ENCODE results near the gene SNED1.

The SNED1 gene

DNA sequence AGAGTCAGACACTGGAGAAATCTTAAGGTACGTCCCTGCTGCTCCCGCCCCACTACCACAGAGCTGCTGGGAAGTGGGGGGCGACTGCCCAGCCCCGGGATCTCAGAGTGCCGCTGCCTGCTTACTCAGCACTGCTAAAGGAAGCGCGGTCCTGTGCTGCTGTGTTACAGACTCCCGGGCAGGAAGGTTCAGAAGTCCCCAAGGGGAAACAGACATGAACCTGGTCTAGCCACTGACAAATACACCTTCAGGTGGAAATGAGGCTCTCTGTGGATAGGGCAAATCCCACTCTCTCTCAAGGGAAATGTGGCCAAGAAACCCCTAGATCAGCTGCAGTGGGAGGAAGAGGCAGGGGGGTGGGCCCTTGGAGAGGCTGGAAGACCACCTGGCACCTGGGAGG, 90.0 kb downstream of the SNED1 start:
- Histone ChIP-seq H4K20me1 (ENCODE audit: insufficient read depth, low read length) (no peaks in the 10 kb centered on the region), H3F3A (ENCODE audit: insufficient read depth, low read length) (no peaks in the 10 kb centered on the region), H3K9ac (ENCODE audit: low read length) (no peak overlapping the region), H3K4me3 (ENCODE audit: low read length) (no peak overlapping the region), H3K9me3 (replicated peaks; ENCODE audit: insufficient read depth, low read length) (no peaks in the 10 kb centered on the region), H2AFZ (ENCODE audit: low read length) (no peak overlapping the region), H3K27me3 (replicated peaks; ENCODE audit: insufficient read depth, low read length) (no peaks in the 10 kb centered on the region), H3K36me3 (replicated peaks; ENCODE audit: insufficient read depth, low read length) (no peaks in the 10 kb centered on the region), H3K9me2 (replicated peaks; ENCODE audit: insufficient read depth, low read length) (no peaks in the 10 kb centered on the region), H3K4me1 (ENCODE audit: low read length) (no peaks in the 10 kb centered on the region), H3K27ac (ENCODE audit: low read length) (no peak overlapping the region), H3K4me2 (ENCODE audit: low read depth, low read length) (no peak overlapping the region), H3K79me2 (ENCODE audit: low read length) (no peaks in the 10 kb centered on the region)
- no peak for TF ChIP-seq EZH2 (optimal IDR thresholded peaks at IDR 0.05; ENCODE audit: low read depth, low read length)
- no peak for TF ChIP-seq EZH2phosphoT487 (IDR thresholded peaks at IDR 0.05; ENCODE audit: low read length)
- TF ChIP-seq, protein P1, sequence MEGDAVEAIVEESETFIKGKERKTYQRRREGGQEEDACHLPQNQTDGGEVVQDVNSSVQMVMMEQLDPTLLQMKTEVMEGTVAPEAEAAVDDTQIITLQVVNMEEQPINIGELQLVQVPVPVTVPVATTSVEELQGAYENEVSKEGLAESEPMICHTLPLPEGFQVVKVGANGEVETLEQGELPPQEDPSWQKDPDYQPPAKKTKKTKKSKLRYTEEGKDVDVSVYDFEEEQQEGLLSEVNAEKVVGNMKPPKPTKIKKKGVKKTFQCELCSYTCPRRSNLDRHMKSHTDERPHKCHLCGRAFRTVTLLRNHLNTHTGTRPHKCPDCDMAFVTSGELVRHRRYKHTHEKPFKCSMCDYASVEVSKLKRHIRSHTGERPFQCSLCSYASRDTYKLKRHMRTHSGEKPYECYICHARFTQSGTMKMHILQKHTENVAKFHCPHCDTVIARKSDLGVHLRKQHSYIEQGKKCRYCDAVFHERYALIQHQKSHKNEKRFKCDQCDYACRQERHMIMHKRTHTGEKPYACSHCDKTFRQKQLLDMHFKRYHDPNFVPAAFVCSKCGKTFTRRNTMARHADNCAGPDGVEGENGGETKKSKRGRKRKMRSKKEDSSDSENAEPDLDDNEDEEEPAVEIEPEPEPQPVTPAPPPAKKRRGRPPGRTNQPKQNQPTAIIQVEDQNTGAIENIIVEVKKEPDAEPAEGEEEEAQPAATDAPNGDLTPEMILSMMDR (IDR thresholded peaks at IDR 0.05; ENCODE audit: low read length): no peak
- DNase-seq: no peak

DNA sequence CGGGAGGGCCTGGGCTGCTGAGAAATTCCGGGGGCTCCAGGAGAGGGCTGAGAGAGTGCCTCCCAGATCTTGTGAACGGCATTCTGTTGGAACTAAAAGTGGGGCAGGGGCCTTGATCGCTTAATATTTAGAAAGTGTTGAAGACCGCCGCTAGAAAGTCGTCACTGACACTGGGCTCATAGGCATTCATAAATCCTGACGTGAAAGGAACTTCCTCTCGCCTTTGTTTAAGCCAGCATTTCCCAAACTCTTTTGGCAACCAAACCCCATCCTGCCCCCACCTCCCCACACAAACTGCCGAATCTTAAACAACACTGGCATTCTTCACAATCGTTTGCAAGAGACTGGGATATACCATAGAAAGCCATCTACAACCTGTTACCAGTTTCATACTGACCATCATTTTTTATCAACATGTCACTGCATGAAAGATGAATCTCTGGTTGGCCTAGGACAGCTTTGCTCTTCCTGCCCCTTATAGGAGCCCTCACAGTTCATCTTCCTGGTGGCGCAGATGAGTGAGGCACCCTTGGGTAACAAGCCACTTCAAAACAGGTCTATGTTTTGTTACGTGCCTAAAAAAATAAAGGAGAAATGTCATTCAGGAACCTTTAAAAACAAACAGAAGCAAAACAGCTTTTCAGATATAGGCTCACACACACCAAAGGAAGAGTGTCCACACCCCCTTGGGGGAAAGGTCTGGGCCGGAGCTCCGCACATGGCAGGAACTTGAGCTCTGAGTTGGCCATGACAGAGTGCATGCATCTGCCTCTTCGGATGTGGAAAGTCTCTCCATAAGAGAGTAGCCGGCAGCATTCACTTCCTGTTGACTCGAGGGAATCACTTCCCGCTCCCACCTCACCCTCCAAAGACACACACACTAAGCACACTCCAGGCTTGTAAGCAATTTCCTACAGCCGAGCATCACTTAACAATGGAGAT, 90.6 kb downstream of the SNED1 start:
- H3K4me3 ChIP-seq (ENCODE audit: low read length): no peak overlapping the region
- H3K27me3 ChIP-seq (replicated peaks; ENCODE audit: insufficient read depth, low read length): no peaks in the 10 kb centered on the region
- H4K20me1 ChIP-seq (ENCODE audit: insufficient read depth, low read length): no peaks in the 10 kb centered on the region
- no peaks in the 10 kb centered on the region for H3K4me1 ChIP-seq (ENCODE audit: low read length)
- H3K9me3 ChIP-seq (replicated peaks; ENCODE audit: insufficient read depth, low read length): no peaks in the 10 kb centered on the region
- H3K36me3 ChIP-seq (replicated peaks; ENCODE audit: insufficient read depth, low read length): no peaks in the 10 kb centered on the region
- no peak overlapping the region for H3K27ac ChIP-seq (ENCODE audit: low read length)
- H3F3A ChIP-seq (ENCODE audit: insufficient read depth, low read length): no peaks in the 10 kb centered on the region
- no peaks in the 10 kb centered on the region for H3K79me2 ChIP-seq (ENCODE audit: low read length)
- no peak for DNase-seq
- no peak overlapping the region for H2AFZ ChIP-seq (ENCODE audit: low read length)
- H3K9ac ChIP-seq (ENCODE audit: low read length): no peak overlapping the region
- TF ChIP-seq, protein P1 (IDR thresholded peaks at IDR 0.05; ENCODE audit: low read length): no peak
- TF ChIP-seq EZH2 (optimal IDR thresholded peaks at IDR 0.05; ENCODE audit: low read depth, low read length): no peak
- no peak for TF ChIP-seq EZH2phosphoT487 (IDR thresholded peaks at IDR 0.05; ENCODE audit: low read length)
- no peak overlapping the region for H3K4me2 ChIP-seq (ENCODE audit: low read depth, low read length)
- no peaks in the 10 kb centered on the region for H3K9me2 ChIP-seq (replicated peaks; ENCODE audit: insufficient read depth, low read length)

DNA sequence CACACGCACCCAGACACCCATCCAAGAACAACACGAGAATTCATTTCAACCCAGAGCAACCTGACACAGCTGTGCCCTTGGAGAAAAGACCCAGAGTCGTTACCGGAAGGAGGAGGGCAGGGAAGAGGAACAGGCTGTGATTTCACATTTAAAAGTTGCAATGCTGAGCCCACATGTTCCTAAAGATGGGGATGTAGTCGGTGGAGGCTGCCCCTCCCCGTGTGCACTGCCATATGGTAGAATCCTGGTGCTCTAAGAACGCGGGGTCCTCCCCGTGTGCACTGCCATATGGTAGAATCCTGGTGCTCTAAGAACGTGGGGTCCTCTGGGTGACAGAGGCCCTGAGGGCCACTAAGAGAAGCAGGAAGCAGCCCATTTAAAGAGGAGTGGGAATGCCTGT, 92.8 kb downstream of the SNED1 start:
- Histone ChIP-seq H3K9me3 (replicated peaks; ENCODE audit: insufficient read depth, low read length) (no peaks in the 10 kb centered on the region), H3K9ac (ENCODE audit: low read length) (no peak overlapping the region), H3F3A (ENCODE audit: insufficient read depth, low read length) (no peaks in the 10 kb centered on the region), H3K9me2 (replicated peaks; ENCODE audit: insufficient read depth, low read length) (no peaks in the 10 kb centered on the region), H3K27me3 (replicated peaks; ENCODE audit: insufficient read depth, low read length) (no peaks in the 10 kb centered on the region), H3K4me2 (ENCODE audit: low read depth, low read length) (no peak overlapping the region), H3K79me2 (ENCODE audit: low read length) (no peaks in the 10 kb centered on the region), H3K27ac (ENCODE audit: low read length) (no peak overlapping the region), H3K36me3 (replicated peaks; ENCODE audit: insufficient read depth, low read length) (0 out of 2 replicates have a peak, but pooled peaks cover 6% of the 10 kb centered on the region), H2AFZ (ENCODE audit: low read length) (no peak overlapping the region), H4K20me1 (ENCODE audit: insufficient read depth, low read length) (no peaks in the 10 kb centered on the region), H3K4me3 (ENCODE audit: low read length) (no peak overlapping the region), H3K4me1 (ENCODE audit: low read length) (0 out of 2 replicates have a peak, but pooled peaks cover 3% of the 10 kb centered on the region)
- TF ChIP-seq EZH2 (optimal IDR thresholded peaks at IDR 0.05; ENCODE audit: low read depth, low read length) (no peak), EZH2phosphoT487 (IDR thresholded peaks at IDR 0.05; ENCODE audit: low read length) (no peak)
- TF ChIP-seq, protein P1 (IDR thresholded peaks at IDR 0.05; ENCODE audit: low read length): no peak
- DNase-seq: no peak
